HEK293 (cell line): ENCODE measurements around the gene TSPAN17.

Source experiments
- FEZF1 ChIP-seq: fragments of 450-650 bp; formaldehyde crosslinking; IDR thresholded peaks from 2 replicates; pipeline ENCODE4 v1.5.1; 2016; ENCODE audit warnings: missing biosample characterization, missing genetic modification characterization
- INSM2 ChIP-seq: fragments of 450-650 bp; formaldehyde crosslinking; IDR thresholded peaks from 2 replicates; pipeline ENCODE4 v1.5.1; 2016; ENCODE audit warnings: missing biosample characterization, missing genetic modification characterization
- KLF10 ChIP-seq: fragments of 450-650 bp; IDR thresholded peaks from 2 replicates; pipeline ENCODE4 v1.5.1; 2018; ENCODE audit warnings: missing biosample characterization, mild to moderate bottlenecking, missing genetic modification characterization
- REPIN1 ChIP-seq: fragments of 450-650 bp; formaldehyde crosslinking; IDR thresholded peaks from 2 replicates; pipeline ENCODE4 v1.5.1; 2017; ENCODE audit warnings: missing biosample characterization, missing genetic modification characterization, low read depth
- SCRT1 ChIP-seq: fragments of 450-650 bp; formaldehyde crosslinking; IDR thresholded peaks from 2 replicates; pipeline ENCODE4 v1.5.1; 2016; ENCODE audit warnings: missing biosample characterization, missing genetic modification characterization, borderline replicate concordance
- SP3 ChIP-seq: fragments of 450-650 bp; formaldehyde crosslinking; IDR thresholded peaks from 2 replicates; pipeline ENCODE4 v1.5.1; 2016; ENCODE audit warnings: missing biosample characterization, missing genetic modification characterization
- YY2 ChIP-seq: fragments of 450-650 bp; formaldehyde crosslinking; IDR thresholded peaks from 2 replicates; pipeline ENCODE4 v1.5.1; 2016; ENCODE audit warnings: missing biosample characterization, missing genetic modification characterization
- ZBTB48 ChIP-seq: fragments of 450-650 bp; formaldehyde crosslinking; IDR thresholded peaks from 2 replicates; pipeline ENCODE4 v1.5.1; 2016; ENCODE audit warnings: missing biosample characterization, missing genetic modification characterization
- ZFP3 ChIP-seq: fragments of 450-650 bp; formaldehyde crosslinking; IDR thresholded peaks from 2 replicates; pipeline ENCODE4 v1.5.1; 2016; ENCODE audit warnings: low read depth, missing biosample characterization, missing genetic modification characterization
- ZNF132 ChIP-seq: fragments of 450-650 bp; formaldehyde crosslinking; IDR thresholded peaks from 2 replicates; pipeline ENCODE4 v1.5.1; 2017; ENCODE audit warnings: missing biosample characterization, missing genetic modification characterization, borderline replicate concordance
- ZNF138 ChIP-seq: fragments of 450-650 bp; formaldehyde crosslinking; IDR thresholded peaks from 2 replicates; pipeline ENCODE4 v1.5.1; 2016; ENCODE audit warnings: missing biosample characterization, missing genetic modification characterization, borderline replicate concordance
- ZNF148 ChIP-seq: fragments of 450-650 bp; formaldehyde crosslinking; IDR thresholded peaks from 2 replicates; pipeline ENCODE4 v1.5.0; 2017; ENCODE audit warnings: missing biosample characterization, missing genetic modification characterization, borderline replicate concordance
- ZNF157 ChIP-seq: fragments of 450-650 bp; formaldehyde crosslinking; IDR thresholded peaks from 2 replicates; pipeline ENCODE4 v1.5.1; 2016; ENCODE audit warnings: missing biosample characterization, missing genetic modification characterization
- ZNF169 ChIP-seq: fragments of 450-650 bp; formaldehyde crosslinking; IDR thresholded peaks from 2 replicates; pipeline ENCODE4 v1.5.1; 2016; ENCODE audit warnings: missing biosample characterization, missing genetic modification characterization
- ZNF19 ChIP-seq: fragments of 450-650 bp; formaldehyde crosslinking; IDR thresholded peaks from 2 replicates; pipeline ENCODE4; 2016; ENCODE audit warnings: missing biosample characterization, missing genetic modification characterization, low read depth
- ZNF211 ChIP-seq: fragments of 450-650 bp; formaldehyde crosslinking; IDR thresholded peaks from 2 replicates; pipeline ENCODE4 v1.5.1; 2016; ENCODE audit warnings: low read depth, missing biosample characterization, missing genetic modification characterization
- ZNF266 ChIP-seq: fragments of 450-650 bp; formaldehyde crosslinking; IDR thresholded peaks from 2 replicates; pipeline ENCODE4 v1.5.1; 2016; ENCODE audit warnings: missing biosample characterization, missing genetic modification characterization, low read depth
- ZNF274 ChIP-seq, 2 experiments: fragments of 200-500 bp in 1 of 2; fragments of 450-650 bp in 1 of 2; sonication (Bioruptor generic) in 1 of 2; formaldehyde crosslinking in 1 of 2; IDR thresholded peaks; 2 replicates each; pipeline versions ENCODE4 v1.5.1 to v1.6.1; 2014 to 2016; ENCODE audit warnings: borderline replicate concordance in 1 of 2, inconsistent platforms in 1 of 2, low read length in 1 of 2, missing biosample characterization in 1 of 2, missing genetic modification characterization in 1 of 2
- ZNF311 ChIP-seq: fragments of 450-650 bp; formaldehyde crosslinking; IDR thresholded peaks from 2 replicates; pipeline ENCODE4 v1.5.1; 2017; ENCODE audit warnings: missing biosample characterization, missing genetic modification characterization, borderline replicate concordance
- ZNF404 ChIP-seq: fragments of 450-650 bp; formaldehyde crosslinking; IDR thresholded peaks from 2 replicates; pipeline ENCODE4 v1.5.1; 2017; ENCODE audit warnings: missing biosample characterization, missing genetic modification characterization
- ZNF426 ChIP-seq: fragments of 450-650 bp; formaldehyde crosslinking; IDR thresholded peaks from 2 replicates; pipeline ENCODE4 v1.5.1; 2017; ENCODE audit warnings: missing biosample characterization, missing genetic modification characterization, mild to moderate bottlenecking, inconsistent platforms, moderate library complexity
- ZNF513 ChIP-seq: fragments of 450-650 bp; IDR thresholded peaks from 2 replicates; pipeline ENCODE4 v1.5.1; 2018; ENCODE audit warnings: missing biosample characterization, missing genetic modification characterization
- ZNF558 ChIP-seq: fragments of 450-650 bp; formaldehyde crosslinking; IDR thresholded peaks from 2 replicates; pipeline ENCODE4 v1.5.1; 2016; ENCODE audit warnings: missing biosample characterization, missing genetic modification characterization
- ZNF560 ChIP-seq: fragments of 450-650 bp; formaldehyde crosslinking; IDR thresholded peaks from 2 replicates; pipeline ENCODE4 v1.5.1; 2017; ENCODE audit warnings: missing biosample characterization, missing genetic modification characterization, borderline replicate concordance
- ZNF600 ChIP-seq: fragments of 450-650 bp; formaldehyde crosslinking; IDR thresholded peaks from 2 replicates; pipeline ENCODE4 v1.5.1; 2016; ENCODE audit warnings: missing biosample characterization, missing genetic modification characterization
- ZNF658 ChIP-seq: fragments of 450-650 bp; formaldehyde crosslinking; IDR thresholded peaks from 2 replicates; pipeline ENCODE4; 2016; ENCODE audit warnings: missing biosample characterization, missing genetic modification characterization
- ZNF677 ChIP-seq: fragments of 450-650 bp; IDR thresholded peaks from 2 replicates; pipeline ENCODE4 v1.5.0; 2018; ENCODE audit warnings: missing biosample characterization, mild to moderate bottlenecking, missing genetic modification characterization, moderate library complexity
- ZNF707 ChIP-seq: fragments of 450-650 bp; formaldehyde crosslinking; IDR thresholded peaks from 2 replicates; pipeline ENCODE4 v1.5.1; 2016; ENCODE audit warnings: missing biosample characterization, missing genetic modification characterization
- ZNF776 ChIP-seq: fragments of 450-650 bp; formaldehyde crosslinking; IDR thresholded peaks from 2 replicates; pipeline ENCODE4 v1.5.0; 2017; ENCODE audit warnings: missing biosample characterization, missing genetic modification characterization, borderline replicate concordance
- ZNF785 ChIP-seq: fragments of 450-650 bp; formaldehyde crosslinking; IDR thresholded peaks from 2 replicates; pipeline ENCODE4 v1.5.1; 2016; ENCODE audit warnings: missing biosample characterization, missing genetic modification characterization
- ZNF792 ChIP-seq: fragments of 450-650 bp; formaldehyde crosslinking; IDR thresholded peaks from 2 replicates; pipeline ENCODE4 v1.5.1; 2016; ENCODE audit warnings: missing biosample characterization, missing genetic modification characterization
- ZNF837 ChIP-seq: fragments of 450-650 bp; formaldehyde crosslinking; IDR thresholded peaks from 2 replicates; pipeline ENCODE4 v1.5.1; 2016; ENCODE audit warnings: missing biosample characterization, missing genetic modification characterization
- ZSCAN18 ChIP-seq: fragments of 450-650 bp; formaldehyde crosslinking; IDR thresholded peaks from 2 replicates; pipeline ENCODE4 v1.5.1; 2016; ENCODE audit warnings: missing biosample characterization, missing genetic modification characterization
- ZSCAN23 ChIP-seq: fragments of 450-650 bp; formaldehyde crosslinking; IDR thresholded peaks from 2 replicates; pipeline ENCODE4 v1.5.1; 2016; ENCODE audit warnings: missing biosample characterization, missing genetic modification characterization

TSPAN17 gene

GRCh38 chr5:176629853-176630680 is 17.2 kb upstream of the TSPAN17 start, which contains the start of the genes EIF4E1B and SNCB (continued):
- no peak for TF ChIP-seq INSM2 (tag by site-specific recombination)
- TF ChIP-seq ZNF513 (tag by site-specific recombination): no peak
- TF ChIP-seq ZNF792 (tag by site-specific recombination): no peak
- no peak for TF ChIP-seq ZNF707 (tag by site-specific recombination)
- peak; percentile 30; the same call in 1 of the 2 replicates for TF ChIP-seq ZNF600 (tag by site-specific recombination)
- TF ChIP-seq ZNF157 (tag by site-specific recombination): no peak
- TF ChIP-seq ZNF404 (tag by site-specific recombination): no peak
- no peak for TF ChIP-seq REPIN1 (tag by site-specific recombination)
- TF ChIP-seq ZSCAN23 (tag by site-specific recombination): no peak
- no peak for TF ChIP-seq ZNF785 (tag by site-specific recombination)
- no peak for TF ChIP-seq FEZF1 (tag by site-specific recombination)
- TF ChIP-seq ZNF677 (tag by site-specific recombination): no peak
- no peak for TF ChIP-seq ZNF837 (tag by site-specific recombination)
- TF ChIP-seq ZNF560: no peak
- TF ChIP-seq ZBTB48 (tag by site-specific recombination): no peak
- no peak for TF ChIP-seq ZNF211
- no peak for TF ChIP-seq ZNF658 (tag by site-specific recombination)
- TF ChIP-seq ZNF19 (tag by site-specific recombination): no peak
- no peak for TF ChIP-seq ZNF132 (tag by site-specific recombination)
- peak; percentile 72; the same call in 1 of the 2 replicates for TF ChIP-seq SP3 (tag by site-specific recombination)
- TF ChIP-seq ZNF426 (tag by site-specific recombination): no peak
- no peak for TF ChIP-seq ZSCAN18 (tag by site-specific recombination)
- no peak for TF ChIP-seq ZNF266 (tag by site-specific recombination)
- no peak for TF ChIP-seq ZNF148 (tag by site-specific recombination)
- no peak for TF ChIP-seq ZNF311 (tag by site-specific recombination)
- TF ChIP-seq ZNF776 (tag by site-specific recombination): no peak
- TF ChIP-seq KLF10 (tag by site-specific recombination): peak; percentile 85; the same call in 1 of the 2 replicates
- no peak for TF ChIP-seq YY2 (tag by site-specific recombination)
- TF ChIP-seq ZNF169 (tag by site-specific recombination): no peak
- TF ChIP-seq ZNF138 (tag by site-specific recombination): no peak
- TF ChIP-seq ZNF274 (IDR thresholded peaks at IDR 0.05; ENCODE audit: low read length): no peak
- TF ChIP-seq ZNF274 (tag by site-specific recombination; IDR thresholded peaks at IDR 0.05; ENCODE audit: borderline replicate concordance): no peak
- no peak for TF ChIP-seq ZNF558
- TF ChIP-seq ZFP3 (tag by site-specific recombination): no peak
- TF ChIP-seq SCRT1 (tag by site-specific recombination): no peak
